ENCODE results near the gene PPP6R1. TPM values are rescaled to one million over a fixed set of nuclear protein-coding genes. Genes with fewer than 3 reads are reported as not detected.
A peak's percentile ranks its signal among the peaks of the same experiment; 100 is the strongest.

The PPP6R1 gene
- total RNA-seq, 1 donor from 2014 or later: 11.0 TPM

GRCh38 chr19:55259540-55260210 is 858 bp upstream of the PPP6R1 start:
- Histone ChIP-seq H3K4me1 (ENCODE audit: control insufficient read depth in 3 of 3, insufficient read depth in 3 of 3, low read length in 3 of 3) (peaks cover 38 to 47% (median 45%) of the 10 kb centered on the region in 3 donors), H3K9ac (ENCODE audit: low read depth in 1 of 3, low read length in 3 of 3) (peak overlapping the region; percentile 89 to 94 (median 89)), H3K36me3 (ENCODE audit: control insufficient read depth in 3 of 3, insufficient read depth in 3 of 3, low read length in 3 of 3) (peaks cover 0 to 5% (median 4%) of the 10 kb centered on the region in 3 donors), H3K9me3 (ENCODE audit: control insufficient read depth in 3 of 3, low read length in 3 of 3) (no peaks in the 10 kb centered on the region), H3K27me3 (ENCODE audit: control insufficient read depth in 3 of 3, insufficient read depth in 3 of 3, low read length in 3 of 3) (no peaks in the 10 kb centered on the region), H3K27ac (ENCODE audit: low read depth, low read length) (peak overlapping the region; percentile 94), H3K4me3 (ENCODE audit: low read length in 3 of 3) (peak overlapping the region; percentile 74 to 79 (median 77))

GRCh38 chr19:55258476-55258827 is 365 bp downstream of the PPP6R1 start:
- Histone ChIP-seq H3K4me3 (ENCODE audit: low read length in 3 of 3) (peak overlapping the region; percentile 74 to 92 (median 90)), H3K36me3 (ENCODE audit: control insufficient read depth in 3 of 3, insufficient read depth in 3 of 3, low read length in 3 of 3) (peaks cover 0 to 5% (median 4%) of the 10 kb centered on the region in 3 donors), H3K27me3 (ENCODE audit: control insufficient read depth in 3 of 3, insufficient read depth in 3 of 3, low read length in 3 of 3) (no peaks in the 10 kb centered on the region), H3K4me1 (ENCODE audit: control insufficient read depth in 3 of 3, insufficient read depth in 3 of 3, low read length in 3 of 3) (peaks cover 44 to 58% (median 55%) of the 10 kb centered on the region in 3 donors), H3K9me3 (ENCODE audit: control insufficient read depth in 3 of 3, low read length in 3 of 3) (no peaks in the 10 kb centered on the region), H3K9ac (ENCODE audit: low read depth in 1 of 3, low read length in 3 of 3) (peak overlapping the region; percentile 93 to 96 (median 94)), H3K27ac (ENCODE audit: low read depth, low read length) (peak overlapping the region; percentile 85)

GRCh38 chr19:55257461-55258420 is 1.1 kb downstream of the PPP6R1 start:
- Histone ChIP-seq H3K27ac (ENCODE audit: low read depth, low read length) (peak overlapping the region; percentile 54), H3K27me3 (ENCODE audit: control insufficient read depth in 3 of 3, insufficient read depth in 3 of 3, low read length in 3 of 3) (no peaks in the 10 kb centered on the region), H3K9ac (ENCODE audit: low read depth in 1 of 3, low read length in 3 of 3) (peak overlapping the region; percentile 83 to 94 (median 84)), H3K36me3 (ENCODE audit: control insufficient read depth in 3 of 3, insufficient read depth in 3 of 3, low read length in 3 of 3) (peaks cover 0 to 8% (median 4%) of the 10 kb centered on the region in 3 donors), H3K9me3 (ENCODE audit: control insufficient read depth in 3 of 3, low read length in 3 of 3) (no peaks in the 10 kb centered on the region), H3K4me3 (ENCODE audit: low read length in 3 of 3) (peak overlapping the region; percentile 79 to 92 (median 86)), H3K4me1 (ENCODE audit: control insufficient read depth in 3 of 3, insufficient read depth in 3 of 3, low read length in 3 of 3) (peaks cover 46 to 63% (median 58%) of the 10 kb centered on the region in 3 donors)

- Histone ChIP-seq H3K4me3 (ENCODE audit: low read length in 3 of 3) (peak overlapping the region; percentile 79 to 92 (median 86)), H3K9ac (ENCODE audit: low read depth in 1 of 3, low read length in 3 of 3) (peak overlapping the region; percentile 83 to 94 (median 84)), H3K4me1 (ENCODE audit: control insufficient read depth in 3 of 3, insufficient read depth in 3 of 3, low read length in 3 of 3) (peaks cover 48 to 63% (median 61%) of the 10 kb centered on the region in 3 donors), H3K27me3 (ENCODE audit: control insufficient read depth in 3 of 3, insufficient read depth in 3 of 3, low read length in 3 of 3) (no peaks in the 10 kb centered on the region), H3K9me3 (ENCODE audit: control insufficient read depth in 3 of 3, low read length in 3 of 3) (no peaks in the 10 kb centered on the region), H3K36me3 (ENCODE audit: control insufficient read depth in 3 of 3, insufficient read depth in 3 of 3, low read length in 3 of 3) (peaks cover 0 to 4% (median 4%) of the 10 kb centered on the region in 3 donors), H3K27ac (ENCODE audit: low read depth, low read length) (peak overlapping the region; percentile 54)
Observed at GRCh38 chr19:55256562-55257460, 2.0 kb downstream of the PPP6R1 start.

- Histone ChIP-seq H3K27ac (ENCODE audit: low read depth, low read length) (peak overlapping the region; percentile 60), H3K9me3 (ENCODE audit: control insufficient read depth in 3 of 3, low read length in 3 of 3) (no peaks in the 10 kb centered on the region), H3K9ac (ENCODE audit: low read depth in 1 of 3, low read length in 3 of 3) (peak overlapping the region; percentile 17 to 94 (median 45)), H3K27me3 (ENCODE audit: control insufficient read depth in 3 of 3, insufficient read depth in 3 of 3, low read length in 3 of 3) (no peaks in the 10 kb centered on the region), H3K36me3 (ENCODE audit: control insufficient read depth in 3 of 3, insufficient read depth in 3 of 3, low read length in 3 of 3) (peaks cover 0 to 5% (median 4%) of the 10 kb centered on the region in 3 donors), H3K4me3 (ENCODE audit: low read length in 3 of 3) (peak overlapping the region; percentile 27 to 79 (median 40)), H3K4me1 (ENCODE audit: control insufficient read depth in 3 of 3, insufficient read depth in 3 of 3, low read length in 3 of 3) (peaks cover 53 to 73% (median 66%) of the 10 kb centered on the region in 3 donors)
Observed at GRCh38 chr19:55255618-55256423, 3.0 kb downstream of the PPP6R1 start.

- Histone ChIP-seq H3K4me3 (ENCODE audit: low read length in 3 of 3) (peak overlapping the region; percentile 24 to 54 (median 41)), H3K9ac (ENCODE audit: low read depth in 1 of 3, low read length in 3 of 3) (peak overlapping the region; percentile 54 to 94 (median 74)), H3K4me1 (ENCODE audit: control insufficient read depth in 3 of 3, insufficient read depth in 3 of 3, low read length in 3 of 3) (peaks cover 53 to 71% (median 60%) of the 10 kb centered on the region in 3 donors), H3K27ac (ENCODE audit: low read depth, low read length) (peak overlapping the region; percentile 60), H3K27me3 (ENCODE audit: control insufficient read depth in 3 of 3, insufficient read depth in 3 of 3, low read length in 3 of 3) (no peaks in the 10 kb centered on the region), H3K9me3 (ENCODE audit: control insufficient read depth in 3 of 3, low read length in 3 of 3) (no peaks in the 10 kb centered on the region), H3K36me3 (ENCODE audit: control insufficient read depth in 3 of 3, insufficient read depth in 3 of 3, low read length in 3 of 3) (peaks cover 0 to 5% (median 4%) of the 10 kb centered on the region in 3 donors)
Observed at GRCh38 chr19:55254625-55254977, 4.2 kb downstream of the PPP6R1 start.

- H3K4me1 ChIP-seq (ENCODE audit: control insufficient read depth in 3 of 3, insufficient read depth in 3 of 3, low read length in 3 of 3): peaks cover 50 to 69% (median 56%) of the 10 kb centered on the region in 3 donors
- H3K4me3 ChIP-seq (ENCODE audit: low read length in 3 of 3): peak overlapping the region in 2 of 3 donors; percentile 41 to 54
Observed at GRCh38 chr19:55253842-55254624, 4.8 kb downstream of the PPP6R1 start.

More at GRCh38 chr19:55253842-55254624, 4.8 kb downstream of the PPP6R1 start:
- Histone ChIP-seq H3K36me3 (ENCODE audit: control insufficient read depth in 3 of 3, insufficient read depth in 3 of 3, low read length in 3 of 3) (peaks cover 0 to 5% (median 4%) of the 10 kb centered on the region in 3 donors), H3K27ac (ENCODE audit: low read depth, low read length) (peak overlapping the region; percentile 60), H3K27me3 (ENCODE audit: control insufficient read depth in 3 of 3, insufficient read depth in 3 of 3, low read length in 3 of 3) (no peaks in the 10 kb centered on the region), H3K9me3 (ENCODE audit: control insufficient read depth in 3 of 3, low read length in 3 of 3) (no peaks in the 10 kb centered on the region), H3K9ac (ENCODE audit: low read depth in 1 of 3, low read length in 3 of 3) (peak overlapping the region; percentile 54 to 94 (median 74))
